ENCODE data around the gene RBM8A.
A peak's percentile ranks its signal among the peaks of the same experiment; 100 is the strongest.

The RBM8A gene

GRCh38 chr1:145884675-145885074 is 42.6 kb downstream of the RBM8A start:
- DNase-seq (ENCODE audit: low read depth, low spot score) = no peak

DNA sequence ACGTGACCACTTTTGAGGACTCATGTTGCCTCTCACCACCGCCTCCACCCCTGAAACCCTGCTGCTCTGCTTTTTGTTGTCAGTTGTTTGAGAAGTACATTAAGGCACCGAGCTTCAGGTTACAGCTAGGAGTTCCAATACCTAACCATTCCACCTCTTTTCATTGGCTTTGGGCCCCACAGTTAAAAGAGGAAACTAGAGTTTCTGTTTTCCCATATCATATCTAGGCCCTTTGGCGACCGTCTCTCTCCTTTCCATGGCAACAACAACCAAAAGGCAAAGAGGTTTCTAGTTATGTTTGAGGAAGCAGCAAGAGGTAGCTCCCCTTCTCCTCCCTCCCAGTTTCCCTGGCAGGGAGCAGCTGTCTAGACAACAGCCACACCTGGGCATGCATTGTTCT is 47.5 kb downstream of the RBM8A start:
- peak; percentile 18 for DNase-seq (ENCODE audit: low read depth, low spot score)

DNA sequence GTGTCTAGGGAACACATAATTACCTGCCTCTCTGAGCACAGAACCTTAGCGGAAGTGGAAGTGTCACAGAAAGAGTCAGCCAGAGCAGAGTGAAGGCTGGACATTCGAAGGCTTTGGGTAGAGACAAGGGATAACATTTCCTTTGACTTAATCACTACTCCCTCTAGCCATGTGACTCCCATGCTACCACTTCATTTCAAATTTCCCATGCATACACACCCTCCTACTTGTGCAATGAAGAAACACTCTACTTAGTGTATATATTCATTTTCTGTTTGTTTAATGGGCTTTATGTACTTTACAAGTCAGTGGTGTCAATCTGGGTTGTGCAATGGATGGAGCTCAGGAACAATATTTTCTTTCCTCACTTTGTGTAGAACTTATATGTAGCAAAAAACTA is 48.6 kb downstream of the RBM8A start:
- no peak for DNase-seq (ENCODE audit: low read depth, low spot score)

DNA sequence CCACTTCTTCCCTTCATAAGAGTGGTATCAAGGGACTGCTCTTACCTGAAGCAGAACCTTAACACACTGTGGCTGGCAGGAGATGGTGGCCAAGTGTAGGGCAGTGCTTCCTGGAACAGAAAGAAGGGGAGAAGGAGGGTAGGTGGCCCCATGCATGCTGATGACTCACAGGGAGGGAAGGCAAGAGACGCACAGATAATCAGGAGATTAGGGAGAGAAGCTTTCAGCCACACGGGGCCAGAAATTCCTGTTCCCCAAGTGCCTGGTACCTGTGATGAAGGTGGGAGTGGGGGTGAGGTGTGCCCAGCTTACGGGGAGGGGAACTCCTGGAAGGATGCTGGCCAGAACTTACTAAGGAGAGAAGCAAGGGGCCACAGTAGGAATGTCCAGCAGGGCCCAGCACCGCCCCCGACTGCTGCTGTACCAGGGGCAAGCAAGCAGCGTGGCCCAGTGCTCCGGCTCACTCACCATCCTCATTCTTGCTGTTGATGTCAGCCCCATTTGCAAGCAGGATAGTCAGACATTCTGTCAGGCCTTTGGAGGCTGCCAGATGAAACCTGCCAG is 49.3 kb downstream of the RBM8A start:
- no peak for DNase-seq (ENCODE audit: low read depth, low spot score)

GRCh38 chr1:145874646-145875045 is 52.6 kb downstream of the RBM8A start:
- no peak for DNase-seq (ENCODE audit: low read depth, low spot score)

DNA sequence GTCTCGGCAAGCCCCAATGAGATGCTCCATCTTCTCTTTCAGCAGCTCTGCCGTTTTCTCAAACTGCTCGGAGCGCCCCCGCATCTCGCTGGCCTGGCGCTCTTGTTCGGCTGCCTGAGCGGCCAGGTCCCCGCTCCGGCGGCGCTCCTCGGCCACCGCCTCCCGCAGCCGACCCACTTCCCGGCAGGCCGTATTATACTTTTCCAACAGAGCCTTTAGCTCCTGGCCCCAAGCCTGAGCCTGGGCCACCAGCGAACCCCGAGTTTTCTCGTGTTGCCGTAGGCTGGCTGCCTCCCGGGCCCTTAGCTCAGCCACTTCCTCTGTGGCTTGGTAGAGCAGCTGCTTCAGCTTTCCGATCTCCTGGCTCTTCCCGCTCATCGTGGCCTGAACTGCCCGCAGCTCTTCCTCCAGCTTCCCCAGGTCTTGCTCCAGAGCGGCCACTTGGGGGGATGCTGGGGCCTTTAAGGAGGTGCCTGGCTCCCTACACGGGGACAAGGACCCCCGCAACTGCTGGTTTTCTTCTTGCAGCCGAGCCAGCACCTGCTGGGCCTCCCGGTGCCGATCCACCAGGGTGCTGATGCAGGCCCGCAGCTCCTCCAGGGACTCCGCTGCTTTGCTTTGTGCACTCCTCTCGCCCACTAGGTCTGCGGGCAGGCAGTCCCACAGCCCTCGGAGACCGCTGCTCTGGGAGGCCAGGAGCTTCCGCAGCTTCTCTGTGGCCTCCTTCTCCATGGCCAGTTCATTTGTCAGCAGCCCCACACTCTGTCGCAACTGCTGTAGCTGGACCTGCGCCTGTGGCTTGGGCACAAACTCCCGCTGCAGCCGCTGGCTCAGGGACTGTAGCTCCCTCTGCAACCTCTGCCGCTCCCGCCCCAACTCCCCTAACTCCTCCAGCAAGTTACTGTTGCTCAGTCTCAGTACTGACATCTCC is 55.0 kb downstream of the RBM8A start:
- peak; percentile 66 for DNase-seq (ENCODE audit: low read depth, low spot score)
